Measurements from ENCODE around the gene NAP1L4.

NAP1L4 gene

GRCh38 chr11:2897048-2897447 is 95.1 kb downstream of the NAP1L4 start:
- FAIRE-seq (no peak), DNase-seq (ENCODE audit: insufficient read length, low spot score) (no peak)
- no peak for TF ChIP-seq POLR2A (IDR thresholded peaks at IDR 0.05; ENCODE audit: low read depth, low read length)
- TF ChIP-seq PAX5 (IDR thresholded peaks at IDR 0.05; ENCODE audit: insufficient read depth, low read length, severe bottlenecking) = no peak
- no peak for TF ChIP-seq POU2F2 (IDR thresholded peaks at IDR 0.05; ENCODE audit: low read depth, low read length)
- no peak for TF ChIP-seq TAF1 (IDR thresholded peaks at IDR 0.05; ENCODE audit: low read depth, low read length)
- TF ChIP-seq POLR2AphosphoS5 (IDR thresholded peaks at IDR 0.05; ENCODE audit: low read depth, low read length) = no peak
- TF ChIP-seq SPI1 (IDR thresholded peaks at IDR 0.05; ENCODE audit: low read depth, low read length) = no peak

GRCh38 chr11:2896047-2896446 is 96.1 kb downstream of the NAP1L4 start:
- TF ChIP-seq POU2F2 (IDR thresholded peaks at IDR 0.05; ENCODE audit: low read depth, low read length) = no peak
- TF ChIP-seq POLR2A (IDR thresholded peaks at IDR 0.05; ENCODE audit: low read depth, low read length) = no peak
- no peak for TF ChIP-seq PAX5 (IDR thresholded peaks at IDR 0.05; ENCODE audit: insufficient read depth, low read length, severe bottlenecking)
- no peak for TF ChIP-seq POLR2AphosphoS5 (IDR thresholded peaks at IDR 0.05; ENCODE audit: low read depth, low read length)
- TF ChIP-seq TAF1 (IDR thresholded peaks at IDR 0.05; ENCODE audit: low read depth, low read length) = no peak
- no peak for TF ChIP-seq SPI1 (IDR thresholded peaks at IDR 0.05; ENCODE audit: low read depth, low read length)
- FAIRE-seq (no peak), DNase-seq (ENCODE audit: insufficient read length, low spot score) (no peak)
